HG03575 (cell line): ENCODE data around the gene AR.

Experiments
- ATAC-seq: cut with Tn5 transposase; IDR thresholded peaks from one replicate; pipeline ENCODE4 v1.9.1; 2021; ENCODE audit not compliant: unreplicated experiment, insufficient number of reproducible peaks, low FRiP score; ENCODE audit errors: extremely low read depth

The AR gene

DNA sequence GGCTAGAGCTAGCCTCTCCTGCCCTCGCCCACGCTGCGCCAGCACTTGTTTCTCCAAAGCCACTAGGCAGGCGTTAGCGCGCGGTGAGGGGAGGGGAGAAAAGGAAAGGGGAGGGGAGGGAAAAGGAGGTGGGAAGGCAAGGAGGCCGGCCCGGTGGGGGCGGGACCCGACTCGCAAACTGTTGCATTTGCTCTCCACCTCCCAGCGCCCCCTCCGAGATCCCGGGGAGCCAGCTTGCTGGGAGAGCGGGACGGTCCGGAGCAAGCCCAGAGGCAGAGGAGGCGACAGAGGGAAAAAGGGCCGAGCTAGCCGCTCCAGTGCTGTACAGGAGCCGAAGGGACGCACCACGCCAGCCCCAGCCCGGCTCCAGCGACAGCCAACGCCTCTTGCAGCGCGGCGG lies at the start of gene AR:
Gene AR, plus strand, starts transcription at position 204 of the 400 bp plus-strand sequence. CDS start 1,126 bp downstream, outside the sequence.
- ATAC-seq = no peak

- ATAC-seq = no peak
These were observed 43.2 kb upstream of the AR start for GRCh38 chrX:67500617-67501016.

DNA sequence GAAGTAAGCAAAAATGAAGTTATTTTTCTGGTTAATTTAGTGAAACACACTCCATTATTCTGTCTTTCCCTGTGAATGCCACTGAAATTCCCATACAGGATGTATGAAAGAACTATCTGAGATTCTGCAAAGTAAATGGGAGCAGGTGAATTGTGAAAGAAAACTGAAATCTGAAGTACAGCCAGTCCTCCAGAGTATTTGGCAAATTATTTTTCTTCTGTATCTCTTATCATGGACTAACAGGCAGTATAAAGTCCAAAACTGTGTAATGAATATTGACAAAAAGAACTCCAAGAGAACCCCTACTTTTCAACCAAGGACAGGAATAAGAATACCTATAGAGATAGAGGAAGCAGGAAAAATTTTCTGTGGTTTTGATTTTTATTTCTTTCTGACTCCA lies 40.8 kb upstream of the AR start:
- no peak for ATAC-seq

DNA sequence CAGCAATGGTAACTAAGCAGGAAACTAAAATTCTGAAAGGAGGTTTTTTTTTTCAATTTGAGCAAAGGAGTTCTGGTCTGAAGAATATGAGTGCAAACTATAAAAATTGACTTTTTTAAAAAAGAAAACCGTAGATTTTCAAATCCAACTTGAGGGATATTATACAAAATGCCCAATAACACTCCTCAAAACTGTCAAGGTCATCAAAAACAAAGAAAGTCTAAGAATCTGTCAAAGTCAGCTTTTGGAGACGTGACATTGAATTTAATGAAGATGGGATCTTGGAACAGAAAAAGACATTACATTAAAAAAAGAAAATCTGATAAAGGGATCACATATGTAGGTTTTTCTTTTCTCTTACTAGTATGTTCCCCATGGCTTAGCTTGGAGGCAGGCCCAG lies 40.4 kb upstream of the AR start:
- no peak for ATAC-seq

- ATAC-seq = no peak
These were observed 23.1 kb upstream of the AR start for GRCh38 chrX:67520671-67521070.

DNA sequence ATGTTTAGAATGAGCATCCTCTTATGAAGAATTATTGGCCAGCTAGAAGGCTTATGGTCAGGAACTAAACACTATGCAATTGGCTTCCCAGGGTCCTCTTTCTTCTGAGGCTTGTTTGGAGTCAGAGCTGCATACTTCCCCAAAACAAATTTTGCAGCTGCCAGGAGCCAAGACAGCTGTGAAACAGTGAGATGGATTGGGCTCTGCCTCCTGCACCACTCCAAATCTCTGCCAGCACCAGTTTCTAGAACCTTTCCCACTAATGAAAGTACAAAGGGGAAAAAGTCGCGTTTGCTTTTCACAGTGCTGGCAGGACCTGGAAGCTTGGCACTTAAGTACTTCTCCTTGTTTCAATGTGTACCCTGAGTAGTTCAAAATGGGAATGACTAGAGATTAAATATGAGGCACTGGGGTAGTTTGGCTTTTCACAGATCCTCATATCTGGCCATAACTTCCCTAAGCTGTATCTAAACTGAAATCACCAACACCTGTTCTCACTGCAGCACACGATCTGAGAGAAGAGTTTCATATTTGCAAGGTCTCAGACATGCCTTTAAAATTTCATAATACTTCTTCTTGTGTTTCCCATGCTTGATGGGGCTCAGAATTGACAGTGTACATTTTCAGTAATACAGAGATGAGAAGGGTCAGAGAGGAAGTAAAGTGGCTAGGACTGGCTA lies 20.7 kb upstream of the AR start:
- no peak for ATAC-seq

DNA sequence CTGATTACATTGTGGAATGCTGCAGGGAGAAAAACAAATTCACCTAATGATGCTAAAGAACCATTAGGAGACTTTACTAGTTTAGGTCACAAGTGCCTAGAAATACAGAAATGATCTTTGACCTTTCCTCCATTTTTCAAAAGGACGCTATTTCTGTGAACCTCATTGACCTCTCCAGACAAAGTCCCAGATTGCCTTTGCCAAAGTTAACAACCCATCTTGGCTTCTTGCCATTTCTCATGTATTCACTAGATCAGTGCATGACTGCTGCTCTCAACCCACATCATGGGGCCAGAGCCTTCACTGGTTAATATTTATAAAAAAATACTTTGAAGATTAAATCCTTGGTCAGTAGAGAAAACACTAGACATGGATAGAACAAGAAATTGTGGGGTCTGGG lies 19.9 kb upstream of the AR start:
- no peak for ATAC-seq

GRCh38 chrX:67524428-67524827 lies 19.4 kb upstream of the AR start:
- ATAC-seq = no peak

DNA sequence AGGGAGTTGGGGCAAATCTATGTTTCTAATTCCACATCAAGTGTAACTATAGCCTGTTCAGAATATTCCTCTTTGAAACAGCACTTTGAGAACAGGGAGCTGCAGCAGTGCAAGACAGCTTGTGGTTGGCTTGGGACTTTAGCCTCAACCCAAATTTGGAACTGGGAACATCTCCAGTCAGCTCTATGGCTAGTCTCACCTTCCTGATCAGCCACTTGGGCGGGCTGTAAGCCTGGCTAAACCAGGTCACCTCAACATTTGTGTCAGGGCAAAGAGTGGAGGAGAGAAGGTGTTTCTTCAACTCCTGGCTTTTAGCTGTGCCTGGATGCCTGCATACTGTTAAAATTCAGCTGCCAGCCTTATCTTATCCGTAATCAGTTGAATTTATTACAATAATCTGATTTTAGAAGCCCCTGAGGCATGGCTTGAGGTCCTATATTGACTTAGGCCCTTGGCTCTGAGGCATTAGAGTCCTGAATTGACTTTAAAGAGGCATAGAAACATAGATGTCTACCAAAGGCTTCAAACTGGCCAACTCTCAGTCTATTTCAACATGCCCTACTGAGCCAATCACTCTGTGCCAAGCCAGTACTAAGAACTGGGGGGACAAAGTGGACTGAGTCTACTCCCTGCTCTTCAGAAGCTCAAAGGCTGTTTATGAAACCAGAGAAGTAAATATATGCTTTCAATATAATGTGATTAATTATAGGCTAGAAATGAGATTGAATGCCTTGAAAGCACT lies 18.7 kb upstream of the AR start:
- no peak for ATAC-seq

GRCh38 chrX:67536564-67536963 lies 7.3 kb upstream of the AR start:
- ATAC-seq = no peak

DNA sequence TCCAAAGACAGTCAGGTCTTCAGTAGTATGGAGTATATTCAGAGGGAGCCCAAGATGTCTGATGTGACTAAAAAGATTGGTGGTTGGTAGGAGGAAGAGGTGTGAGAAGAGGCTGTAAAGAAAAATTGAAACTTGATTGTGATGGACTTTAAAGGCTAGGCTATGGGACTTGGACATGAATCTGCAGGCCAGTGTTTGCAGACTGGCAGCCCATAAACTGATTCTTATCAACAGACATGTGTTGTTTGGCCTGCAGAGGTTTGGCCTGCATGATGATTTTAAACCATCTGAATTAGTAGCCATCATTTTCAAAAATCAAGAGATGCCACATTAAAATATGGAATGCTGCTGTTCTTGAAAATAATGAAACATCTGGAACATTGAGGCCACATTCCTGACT lies 5.4 kb upstream of the AR start:
- no peak for ATAC-seq

DNA sequence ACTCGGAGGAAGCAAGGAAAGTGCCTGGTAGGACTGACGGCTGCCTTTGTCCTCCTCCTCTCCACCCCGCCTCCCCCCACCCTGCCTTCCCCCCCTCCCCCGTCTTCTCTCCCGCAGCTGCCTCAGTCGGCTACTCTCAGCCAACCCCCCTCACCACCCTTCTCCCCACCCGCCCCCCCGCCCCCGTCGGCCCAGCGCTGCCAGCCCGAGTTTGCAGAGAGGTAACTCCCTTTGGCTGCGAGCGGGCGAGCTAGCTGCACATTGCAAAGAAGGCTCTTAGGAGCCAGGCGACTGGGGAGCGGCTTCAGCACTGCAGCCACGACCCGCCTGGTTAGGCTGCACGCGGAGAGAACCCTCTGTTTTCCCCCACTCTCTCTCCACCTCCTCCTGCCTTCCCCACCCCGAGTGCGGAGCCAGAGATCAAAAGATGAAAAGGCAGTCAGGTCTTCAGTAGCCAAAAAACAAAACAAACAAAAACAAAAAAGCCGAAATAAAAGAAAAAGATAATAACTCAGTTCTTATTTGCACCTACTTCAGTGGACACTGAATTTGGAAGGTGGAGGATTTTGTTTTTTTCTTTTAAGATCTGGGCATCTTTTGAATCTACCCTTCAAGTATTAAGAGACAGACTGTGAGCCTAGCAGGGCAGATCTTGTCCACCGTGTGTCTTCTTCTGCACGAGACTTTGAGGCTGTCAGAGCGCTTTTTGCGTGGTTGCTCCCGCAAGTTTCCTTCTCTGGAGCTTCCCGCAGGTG lies 637 bp downstream of the AR start:
- ATAC-seq = no peak

DNA sequence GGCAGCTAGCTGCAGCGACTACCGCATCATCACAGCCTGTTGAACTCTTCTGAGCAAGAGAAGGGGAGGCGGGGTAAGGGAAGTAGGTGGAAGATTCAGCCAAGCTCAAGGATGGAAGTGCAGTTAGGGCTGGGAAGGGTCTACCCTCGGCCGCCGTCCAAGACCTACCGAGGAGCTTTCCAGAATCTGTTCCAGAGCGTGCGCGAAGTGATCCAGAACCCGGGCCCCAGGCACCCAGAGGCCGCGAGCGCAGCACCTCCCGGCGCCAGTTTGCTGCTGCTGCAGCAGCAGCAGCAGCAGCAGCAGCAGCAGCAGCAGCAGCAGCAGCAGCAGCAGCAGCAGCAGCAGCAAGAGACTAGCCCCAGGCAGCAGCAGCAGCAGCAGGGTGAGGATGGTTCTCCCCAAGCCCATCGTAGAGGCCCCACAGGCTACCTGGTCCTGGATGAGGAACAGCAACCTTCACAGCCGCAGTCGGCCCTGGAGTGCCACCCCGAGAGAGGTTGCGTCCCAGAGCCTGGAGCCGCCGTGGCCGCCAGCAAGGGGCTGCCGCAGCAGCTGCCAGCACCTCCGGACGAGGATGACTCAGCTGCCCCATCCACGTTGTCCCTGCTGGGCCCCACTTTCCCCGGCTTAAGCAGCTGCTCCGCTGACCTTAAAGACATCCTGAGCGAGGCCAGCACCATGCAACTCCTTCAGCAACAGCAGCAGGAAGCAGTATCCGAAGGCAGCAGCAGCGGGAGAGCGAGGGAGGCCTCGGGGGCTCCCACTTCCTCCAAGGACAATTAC lies 1.4 kb downstream of the AR start:
- ATAC-seq = no peak

DNA sequence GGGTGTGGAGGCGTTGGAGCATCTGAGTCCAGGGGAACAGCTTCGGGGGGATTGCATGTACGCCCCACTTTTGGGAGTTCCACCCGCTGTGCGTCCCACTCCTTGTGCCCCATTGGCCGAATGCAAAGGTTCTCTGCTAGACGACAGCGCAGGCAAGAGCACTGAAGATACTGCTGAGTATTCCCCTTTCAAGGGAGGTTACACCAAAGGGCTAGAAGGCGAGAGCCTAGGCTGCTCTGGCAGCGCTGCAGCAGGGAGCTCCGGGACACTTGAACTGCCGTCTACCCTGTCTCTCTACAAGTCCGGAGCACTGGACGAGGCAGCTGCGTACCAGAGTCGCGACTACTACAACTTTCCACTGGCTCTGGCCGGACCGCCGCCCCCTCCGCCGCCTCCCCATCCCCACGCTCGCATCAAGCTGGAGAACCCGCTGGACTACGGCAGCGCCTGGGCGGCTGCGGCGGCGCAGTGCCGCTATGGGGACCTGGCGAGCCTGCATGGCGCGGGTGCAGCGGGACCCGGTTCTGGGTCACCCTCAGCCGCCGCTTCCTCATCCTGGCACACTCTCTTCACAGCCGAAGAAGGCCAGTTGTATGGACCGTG lies 2.2 kb downstream of the AR start:
- no peak for ATAC-seq

DNA sequence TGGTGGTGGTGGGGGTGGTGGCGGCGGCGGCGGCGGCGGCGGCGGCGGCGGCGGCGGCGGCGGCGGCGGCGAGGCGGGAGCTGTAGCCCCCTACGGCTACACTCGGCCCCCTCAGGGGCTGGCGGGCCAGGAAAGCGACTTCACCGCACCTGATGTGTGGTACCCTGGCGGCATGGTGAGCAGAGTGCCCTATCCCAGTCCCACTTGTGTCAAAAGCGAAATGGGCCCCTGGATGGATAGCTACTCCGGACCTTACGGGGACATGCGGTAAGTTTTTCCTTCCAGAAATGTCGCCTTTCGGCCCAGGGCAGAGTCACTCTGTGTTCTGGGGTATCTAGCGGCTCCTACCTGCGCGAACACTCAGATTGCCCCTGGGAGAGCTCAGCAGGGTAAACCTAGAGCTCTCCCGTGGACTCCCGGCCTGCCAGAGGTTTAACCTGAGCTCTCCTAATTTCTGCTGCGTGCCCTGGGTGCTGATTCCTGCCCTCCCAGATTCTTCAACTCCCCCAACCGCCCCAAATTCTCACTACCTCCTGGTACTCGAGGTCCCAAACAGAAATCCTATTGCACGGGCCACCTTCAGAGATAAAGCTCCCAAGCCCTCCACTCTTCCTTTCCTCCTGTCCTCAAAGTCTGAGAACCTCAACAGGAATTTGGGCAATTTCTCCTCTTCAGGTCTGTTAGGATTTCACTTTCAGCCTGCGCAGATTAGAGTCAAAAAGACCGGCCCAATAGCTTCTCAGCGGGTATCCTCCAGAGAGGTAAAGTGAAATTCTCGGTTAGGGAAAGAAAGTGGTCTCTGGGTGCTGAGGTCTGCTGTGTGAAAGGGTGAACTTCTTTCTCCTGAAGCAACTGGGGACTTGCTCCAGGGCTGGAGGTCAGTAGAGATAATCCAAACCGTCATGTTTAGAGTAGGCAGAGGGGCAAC lies 2.9 kb downstream of the AR start:
- ATAC-seq = no peak

DNA sequence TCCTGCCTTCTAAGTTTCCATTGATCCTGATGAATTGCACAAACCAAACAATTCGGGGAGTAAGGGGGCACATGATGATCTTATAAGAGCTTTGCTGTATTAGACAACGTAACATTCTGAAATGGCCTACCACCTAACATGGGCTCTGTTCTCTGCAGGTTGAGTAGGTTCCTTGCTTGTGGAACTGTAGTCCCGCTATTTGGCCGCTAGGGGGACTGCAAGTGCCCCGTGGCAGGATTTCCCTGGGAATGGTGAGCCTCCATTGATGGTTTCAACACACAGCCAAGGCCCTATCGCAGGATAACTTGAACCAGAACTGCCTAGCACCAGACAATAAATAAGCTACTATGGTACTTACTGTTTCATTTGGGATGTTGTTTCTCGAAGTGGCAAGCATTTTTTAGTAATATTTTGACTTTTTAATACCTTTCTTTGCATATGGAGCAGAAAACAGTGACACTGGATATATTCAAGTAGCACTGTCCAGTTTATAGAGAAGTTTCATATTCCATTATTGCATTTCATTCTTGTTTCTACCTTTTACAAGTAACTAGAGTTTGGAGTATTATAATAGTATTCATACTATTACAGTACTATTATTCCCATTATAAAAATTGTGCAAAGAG lies 11.9 kb downstream of the AR start:
- ATAC-seq = no peak

DNA sequence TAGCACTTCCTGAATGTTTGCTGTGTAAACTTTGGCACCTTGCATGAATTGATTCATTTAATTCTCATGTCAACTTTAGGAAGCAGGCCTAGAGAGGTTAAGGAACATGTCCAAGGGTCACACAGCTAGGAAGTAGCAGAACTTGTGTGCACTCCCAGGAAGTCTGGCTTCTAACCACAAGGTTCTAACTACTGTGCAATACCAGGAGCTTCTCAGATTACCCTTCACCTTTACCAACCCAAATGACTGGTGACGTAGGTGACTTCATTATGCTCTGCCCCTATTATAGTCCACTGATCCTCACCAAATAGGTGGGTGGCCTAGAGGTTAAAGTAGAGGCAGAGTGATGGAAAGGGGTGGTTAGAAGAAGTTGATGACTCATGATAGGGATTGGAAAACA lies 14.4 kb downstream of the AR start:
- no peak for ATAC-seq
